ENCODE data around the gene TBC1D32. TPM values are rescaled to one million over a fixed set of nuclear protein-coding genes. Genes with fewer than 3 reads are reported as not detected.

Gene TBC1D32
- total RNA-seq, 1 experiment from 2014 or later = 3.4 TPM

DNA sequence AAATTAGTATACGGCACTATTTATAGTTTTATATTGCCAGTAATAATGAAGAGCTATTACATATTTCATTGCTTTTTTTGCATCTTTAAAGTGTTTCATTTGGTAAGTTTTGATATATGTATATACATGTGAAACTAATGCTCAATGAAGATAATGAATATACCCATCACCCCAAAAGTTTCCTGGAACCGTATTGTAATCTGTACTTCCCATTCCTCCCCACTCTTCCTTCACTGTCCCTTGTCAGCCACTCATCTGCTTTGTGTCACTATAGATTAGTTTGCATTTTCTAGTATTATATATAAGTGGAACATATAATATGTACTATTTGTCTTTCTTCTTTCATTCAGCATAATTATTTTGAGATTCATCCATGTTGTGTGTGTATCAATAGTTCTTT lies 10.3 kb upstream of the TBC1D32 start:
- H3K4me1 Mint-ChIP-seq (ENCODE audit: low read depth, unreplicated experiment) = no peaks in the 10 kb centered on the region
- Histone ChIP-seq H3K36me3 (ENCODE audit: control insufficient read depth, insufficient read depth, low read length) (no peaks in the 10 kb centered on the region), H3K9me3 (no peaks in the 10 kb centered on the region), H3K4me3 (ENCODE audit: low read depth, low read length) (no peak overlapping the region), H3K4me1 (no peaks in the 10 kb centered on the region), H3K27me3 (replicated peaks; ENCODE audit: control insufficient read depth, insufficient read depth, low read length) (no peaks in the 10 kb centered on the region)
- CTCF ChIA-PET = no interaction called here
- BruUV-seq (replicated peaks) = no TSS peak
- H3K9me3 Mint-ChIP-seq (ENCODE audit: unreplicated experiment) = no peaks in the 10 kb centered on the region
- peaks cover 2% of the 10 kb centered on the region for H3K27me3 Mint-ChIP-seq (ENCODE audit: insufficient read depth, unreplicated experiment)
- H3K4me3 Mint-ChIP-seq (ENCODE audit: unreplicated experiment) = no peak overlapping the region
- TF ChIP-seq, protein P1, sequence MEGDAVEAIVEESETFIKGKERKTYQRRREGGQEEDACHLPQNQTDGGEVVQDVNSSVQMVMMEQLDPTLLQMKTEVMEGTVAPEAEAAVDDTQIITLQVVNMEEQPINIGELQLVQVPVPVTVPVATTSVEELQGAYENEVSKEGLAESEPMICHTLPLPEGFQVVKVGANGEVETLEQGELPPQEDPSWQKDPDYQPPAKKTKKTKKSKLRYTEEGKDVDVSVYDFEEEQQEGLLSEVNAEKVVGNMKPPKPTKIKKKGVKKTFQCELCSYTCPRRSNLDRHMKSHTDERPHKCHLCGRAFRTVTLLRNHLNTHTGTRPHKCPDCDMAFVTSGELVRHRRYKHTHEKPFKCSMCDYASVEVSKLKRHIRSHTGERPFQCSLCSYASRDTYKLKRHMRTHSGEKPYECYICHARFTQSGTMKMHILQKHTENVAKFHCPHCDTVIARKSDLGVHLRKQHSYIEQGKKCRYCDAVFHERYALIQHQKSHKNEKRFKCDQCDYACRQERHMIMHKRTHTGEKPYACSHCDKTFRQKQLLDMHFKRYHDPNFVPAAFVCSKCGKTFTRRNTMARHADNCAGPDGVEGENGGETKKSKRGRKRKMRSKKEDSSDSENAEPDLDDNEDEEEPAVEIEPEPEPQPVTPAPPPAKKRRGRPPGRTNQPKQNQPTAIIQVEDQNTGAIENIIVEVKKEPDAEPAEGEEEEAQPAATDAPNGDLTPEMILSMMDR (IDR thresholded peaks at IDR 0.05; ENCODE audit: insufficient read depth in 1 of 2, low read depth in 1 of 2, low read length in 1 of 2, severe bottlenecking in 1 of 2, unreplicated experiment in 1 of 2) = no peak
- intact Hi-C loops (cut with micrococcal nuclease; ENCODE audit: unreplicated experiment) = no loop called here
- H3K27ac Mint-ChIP-seq (ENCODE audit: unreplicated experiment) = no peak overlapping the region
- POLR2A ChIA-PET = no interaction called here
- DNase-seq = no peak
- H3K36me3 Mint-ChIP-seq (ENCODE audit: insufficient read depth, unreplicated experiment) = no peaks in the 10 kb centered on the region

DNA sequence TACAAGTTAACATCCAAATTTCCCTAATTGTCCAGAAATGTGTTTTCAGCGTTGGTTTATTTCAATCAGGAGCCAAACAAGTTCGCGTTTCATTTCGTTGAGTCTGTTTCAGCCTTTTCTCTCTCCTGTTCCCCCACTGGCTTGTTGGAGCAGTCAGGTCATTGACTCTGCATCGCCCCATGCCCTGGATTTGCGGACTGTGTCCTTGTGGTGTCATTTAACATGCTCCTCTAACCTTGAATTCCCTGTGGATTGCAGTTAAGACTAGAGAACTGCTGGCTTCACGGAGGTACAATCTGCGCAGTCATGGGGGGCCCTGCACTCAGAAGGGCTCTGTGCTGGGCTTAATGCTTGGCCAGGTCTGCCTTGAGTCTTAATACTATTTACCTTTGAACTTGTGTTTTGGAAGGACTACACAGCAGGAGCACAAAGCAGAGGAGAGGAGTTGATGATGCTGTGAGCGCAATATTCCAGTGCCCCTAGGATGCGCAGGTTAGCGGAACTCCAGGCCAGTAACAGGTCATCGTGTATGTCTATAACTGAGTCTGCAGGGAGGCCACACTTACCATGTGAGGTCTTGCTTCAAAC lies 5.5 kb upstream of the TBC1D32 start:
- DNase-seq = no peak
- peaks cover under 1% of the 10 kb centered on the region for H3K36me3 Mint-ChIP-seq (ENCODE audit: insufficient read depth, unreplicated experiment)
- H3K27me3 ChIP-seq (replicated peaks; ENCODE audit: control insufficient read depth, insufficient read depth, low read length) = no peaks in the 10 kb centered on the region
- peaks cover 2% of the 10 kb centered on the region for H3K27me3 Mint-ChIP-seq (ENCODE audit: insufficient read depth, unreplicated experiment)
- H3K4me1 ChIP-seq = no peaks in the 10 kb centered on the region
- TF ChIP-seq, protein P1 (IDR thresholded peaks at IDR 0.05; ENCODE audit: insufficient read depth in 1 of 2, low read depth in 1 of 2, low read length in 1 of 2, severe bottlenecking in 1 of 2, unreplicated experiment in 1 of 2) = no peak
- BruUV-seq (replicated peaks) = no TSS peak
- POLR2A ChIA-PET = no interaction called here
- CTCF ChIA-PET = no interaction called here
- H3K4me1 Mint-ChIP-seq (ENCODE audit: low read depth, unreplicated experiment) = no peaks in the 10 kb centered on the region
- no peak overlapping the region for H3K27ac Mint-ChIP-seq (ENCODE audit: unreplicated experiment)
- H3K9me3 ChIP-seq = no peaks in the 10 kb centered on the region
- H3K4me3 ChIP-seq (ENCODE audit: low read depth, low read length) = no peak overlapping the region
- H3K4me3 Mint-ChIP-seq (ENCODE audit: unreplicated experiment) = no peak overlapping the region
- H3K9me3 Mint-ChIP-seq (ENCODE audit: unreplicated experiment) = no peaks in the 10 kb centered on the region
- H3K36me3 ChIP-seq (ENCODE audit: control insufficient read depth, insufficient read depth, low read length) = no peaks in the 10 kb centered on the region
- intact Hi-C loops (cut with micrococcal nuclease; ENCODE audit: unreplicated experiment) = loop anchor here (10.0 kb wide), 1 partner anchor 845 kb away; no protein-coding TSS in a partner anchor

DNA sequence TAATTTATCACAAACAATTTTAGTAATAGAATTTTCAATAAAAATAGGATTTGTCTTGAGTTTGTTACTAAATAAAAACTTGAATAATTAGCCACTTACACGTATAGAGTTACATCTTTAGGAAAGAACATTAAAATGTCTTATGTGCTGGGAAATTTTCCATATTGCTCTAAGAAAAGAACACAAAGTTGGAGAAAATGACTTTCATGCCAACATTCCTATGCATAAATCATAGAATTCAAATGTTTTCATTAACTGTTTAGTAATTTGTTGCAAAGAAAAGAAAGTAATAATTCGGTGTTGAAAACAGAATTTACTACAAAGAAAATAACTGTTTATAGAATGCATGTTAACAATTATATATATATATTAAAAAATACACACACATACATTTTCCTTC lies 4.7 kb upstream of the TBC1D32 start:
- ChIA-PET POLR2A (no interaction called here), CTCF (no interaction called here)
- 0 out of 2 replicates have a peak, but pooled peaks cover 1% of the 10 kb centered on the region for H3K4me1 ChIP-seq
- H3K36me3 Mint-ChIP-seq (ENCODE audit: insufficient read depth, unreplicated experiment) = peaks cover 6% of the 10 kb centered on the region
- no peaks in the 10 kb centered on the region for H3K27me3 ChIP-seq (replicated peaks; ENCODE audit: control insufficient read depth, insufficient read depth, low read length)
- TF ChIP-seq, protein P1 (IDR thresholded peaks at IDR 0.05; ENCODE audit: insufficient read depth in 1 of 2, low read depth in 1 of 2, low read length in 1 of 2, severe bottlenecking in 1 of 2, unreplicated experiment in 1 of 2) = no peak
- H3K4me1 Mint-ChIP-seq (ENCODE audit: low read depth, unreplicated experiment) = no peaks in the 10 kb centered on the region
- H3K27ac Mint-ChIP-seq (ENCODE audit: unreplicated experiment) = no peak overlapping the region
- no peaks in the 10 kb centered on the region for H3K36me3 ChIP-seq (ENCODE audit: control insufficient read depth, insufficient read depth, low read length)
- no peak overlapping the region for H3K4me3 ChIP-seq (ENCODE audit: low read depth, low read length)
- intact Hi-C loops (cut with micrococcal nuclease; ENCODE audit: unreplicated experiment) = loop anchor here (10.0 kb wide), 1 partner anchor 846 kb away; no protein-coding TSS in a partner anchor
- no peaks in the 10 kb centered on the region for H3K9me3 ChIP-seq
- H3K4me3 Mint-ChIP-seq (ENCODE audit: unreplicated experiment) = no peak overlapping the region
- DNase-seq = no peak
- no peaks in the 10 kb centered on the region for H3K9me3 Mint-ChIP-seq (ENCODE audit: unreplicated experiment)
- BruUV-seq (replicated peaks) = no TSS peak
- H3K27me3 Mint-ChIP-seq (ENCODE audit: insufficient read depth, unreplicated experiment) = peaks cover 2% of the 10 kb centered on the region

All from Caco-2 (cell line).